Activated CD8-positive, alpha-beta memory T cell treated with anti-CD3 and anti-CD28 coated beads for 36 hours (primary cell): ENCODE results near the gene NMRAL1. TPM values are rescaled to one million over a fixed set of nuclear protein-coding genes. Genes with fewer than 3 reads are reported as not detected.

Experiments used
- CTCF ChIA-PET: fragments of 350-600 bp; sonication (Branson Sonifier 250); formaldehyde crosslinking; loops from one replicate; lab custom pipeline; 2021; ENCODE audit warnings: antibody characterized with exemption; lab: Charles Lee
- POLR2A ChIA-PET: fragments of 350-600 bp; sonication (Branson Sonifier 250); formaldehyde crosslinking; loops from one replicate; lab custom pipeline; 2021; ENCODE audit warnings: antibody characterized with exemption; lab: Charles Lee
- total RNA-seq, 2 experiments: library from RNA; stranded (reverse); gene quantifications; one replicate each; pipeline ENCODE4 v1.2.3, GENCODE V29; 2021

NMRAL1 gene
- total RNA-seq, 2 experiments from 2014 or later = 67.8 to 70.8 TPM

- CTCF ChIA-PET = no interaction called here
Observed at GRCh38 chr16:4452674-4453073, 21.8 kb downstream of the NMRAL1 start.

GRCh38 chr16:4450931-4451519, 23.4 kb downstream of the NMRAL1 start:
- POLR2A ChIA-PET = interaction anchor here (1.0 kb wide), 1 partner anchor 36 kb away, joined by 3 read pairs; no protein-coding TSS in a partner anchor
- CTCF ChIA-PET = interaction anchor here (1.3 to 1.4 kb wide), 2 partner anchors 17 to 96 kb away, joined by 3 to 4 read pairs; no protein-coding TSS in a partner anchor

More at GRCh38 chr16:4452674-4453073, 21.8 kb downstream of the NMRAL1 start:
- POLR2A ChIA-PET = no interaction called here

GRCh38 chr16:4450430-4450829, 24.0 kb downstream of the NMRAL1 start:
- CTCF ChIA-PET = interaction anchor here (1.0 to 1.4 kb wide), 2 partner anchors 45 to 96 kb away, joined by 3 read pairs; no protein-coding TSS in a partner anchor
- POLR2A ChIA-PET = interaction anchor here (1.0 kb wide), 1 partner anchor 35 kb away, joined by 3 read pairs; no protein-coding TSS in a partner anchor

GRCh38 chr16:4443986-4444385, 30.4 kb downstream of the NMRAL1 start:
- ChIA-PET CTCF (no interaction called here), POLR2A (no interaction called here)

GRCh38 chr16:4443271-4443670, 31.2 kb downstream of the NMRAL1 start:
- CTCF ChIA-PET = no interaction called here

GRCh38 chr16:4442371-4442770, 32.1 kb downstream of the NMRAL1 start:
- CTCF ChIA-PET = interaction anchor here (0.6 to 1.1 kb wide), 2 partner anchors 21 to 187 kb away, joined by 3 to 4 read pairs; no protein-coding TSS in a partner anchor
- POLR2A ChIA-PET = no interaction called here

More at GRCh38 chr16:4443271-4443670, 31.2 kb downstream of the NMRAL1 start:
- POLR2A ChIA-PET = no interaction called here

GRCh38 chr16:4437366-4437765, 37.1 kb downstream of the NMRAL1 start:
- CTCF ChIA-PET = interaction anchor here (0.5 to 1.6 kb wide), 2 partner anchors 78 to 240 kb away, joined by 3 read pairs; no protein-coding TSS in a partner anchor
- POLR2A ChIA-PET = interaction anchor here (0.5 kb wide), 1 partner anchor 124 kb away, joined by 4 read pairs; no protein-coding TSS in a partner anchor

- ChIA-PET CTCF (no interaction called here), POLR2A (no interaction called here)
Observed at GRCh38 chr16:4435337-4436067, 38.9 kb downstream of the NMRAL1 start.

- ChIA-PET CTCF (interaction anchor here (0.5 to 1.3 kb wide), 3 partner anchors 17 to 93 kb away, joined by 3 to 5 read pairs (median 4); no protein-coding TSS in a partner anchor), POLR2A (no interaction called here)
Observed at GRCh38 chr16:4433914-4434787, 40.3 kb downstream of the NMRAL1 start.

- ChIA-PET CTCF (interaction anchor here (1.3 kb wide), 1 partner anchor 18 kb away, joined by 4 read pairs; no protein-coding TSS in a partner anchor), POLR2A (no interaction called here)
Observed at GRCh38 chr16:4433228-4433627, 41.2 kb downstream of the NMRAL1 start.

- CTCF ChIA-PET = no interaction called here
- POLR2A ChIA-PET = no interaction called here
Observed at GRCh38 chr16:4431023-4431422, 43.4 kb downstream of the NMRAL1 start.

GRCh38 chr16:4428500-4428899, 45.9 kb downstream of the NMRAL1 start:
- POLR2A ChIA-PET = interaction anchor here (0.7 kb wide), 1 partner anchor 38 kb away, joined by 3 read pairs; no protein-coding TSS in a partner anchor

GRCh38 chr16:4426722-4427372, 47.6 kb downstream of the NMRAL1 start:
- ChIA-PET CTCF (no interaction called here), POLR2A (interaction anchor here (1.1 to 1.2 kb wide), 2 partner anchors 11 to 39 kb away, joined by 3 read pairs; no protein-coding TSS in a partner anchor)

More at GRCh38 chr16:4428500-4428899, 45.9 kb downstream of the NMRAL1 start:
- CTCF ChIA-PET = interaction anchor here (0.8 to 1.4 kb wide), 3 partner anchors 10 to 26 kb away, joined by 3 to 5 read pairs (median 3); no protein-coding TSS in a partner anchor

GRCh38 chr16:4426021-4426684, 48.3 kb downstream of the NMRAL1 start:
- ChIA-PET CTCF (no interaction called here), POLR2A (interaction anchor here (1.2 kb wide), 1 partner anchor 40 kb away, joined by 3 read pairs; no protein-coding TSS in a partner anchor)

GRCh38 chr16:4425378-4426020, 48.9 kb downstream of the NMRAL1 start, which contains the start of gene DNAJA3:
TSS of gene DNAJA3 (plus strand) at chr16:4425868. CDS start at chr16:4425882, 14 bp downstream.
- CTCF ChIA-PET = no interaction called here
- POLR2A ChIA-PET = interaction anchor here (1.0 to 1.2 kb wide), 2 partner anchors 9 to 40 kb away, joined by 3 to 7 read pairs; partner anchors contain the start of gene CORO7

GRCh38 chr16:4420505-4421105, 53.8 kb downstream of the NMRAL1 start:
- ChIA-PET CTCF (no interaction called here), POLR2A (no interaction called here)
